Right lobe of liver (tissue), 6 donors: ENCODE measurements around the gene DCAF12. TPM values are rescaled to one million over a fixed set of nuclear protein-coding genes. Genes with fewer than 3 reads are reported as not detected.

ENCODE experiments used
- ATAC-seq, 4 donors: fragments of 200-7000 bp; cut with Tn5 transposase; one replicate each; pipeline ENCODE4 v1.9.1; 2020; ENCODE audit warnings: mild to moderate bottlenecking in 4 of 4, moderate library complexity in 4 of 4
- DNase-seq, 3 donors: peaks; one replicate each; pipeline ENCODE4 v3.0.0-alpha.2; 2020
- H3K27ac ChIP-seq, 3 donors: fragments of 200-600 bp; one replicate each; pipeline ENCODE4 v1.8.0; 2022
- H3K27me3 ChIP-seq, 2 donors: fragments of 200-600 bp; one replicate each; pipeline ENCODE4 v1.8.0; 2022
- H3K36me3 ChIP-seq, 4 donors: fragments of 200-600 bp; sonication (generic) in 1 of 4; one replicate each; pipeline versions ENCODE4 v1.5.1 to v1.8.0; 2017 to 2022; ENCODE audit warnings: control low read depth in 1 of 4
- H3K4me1 ChIP-seq, 4 donors: fragments of 200-600 bp; sonication (generic) in 1 of 4; one replicate each; pipeline versions ENCODE4 v1.5.1 to v1.8.0; 2017 to 2022; ENCODE audit warnings: control low read depth in 1 of 4
- H3K4me3 ChIP-seq, 3 donors: fragments of 200-600 bp; one replicate each; pipeline ENCODE4 v1.8.0; 2022
- H3K9me3 ChIP-seq, 4 donors: fragments of 200-600 bp; sonication (generic) in 1 of 4; one replicate each; pipeline versions ENCODE4 v1.5.1 to v1.8.0; 2017 to 2022; ENCODE audit warnings: control low read depth in 1 of 4
- POLR2A ChIP-seq: fragments of 450-650 bp; IDR thresholded peaks from one replicate; pipeline ENCODE4 v1.6.1; 2017; ENCODE audit warnings: antibody characterized with exemption, mild to moderate bottlenecking
- WGBS: methylation state at CpG from one replicate; pipeline ENCODE4 v1.1.6; 2018; ENCODE audit warnings: low coverage, low lambda C conversion rate; ENCODE audit not compliant: insufficient coverage; ENCODE audit errors: missing lambda C conversion rate; 5-methylcytosine and 5-hydroxymethylcytosine counted together
- intact Hi-C, 2 donors: fragments of 100-400 bp; cut with DNase I; formaldehyde crosslinking; loops; one replicate each; pipeline versions ENCODE4 v1.11.2 to v1.14.1; 2022
- total RNA-seq, 6 experiments: library from RNA; depleted of rRNA in 2 of 6; stranded (reverse); fragments of >200 nt in 2 of 6; fragmentation: NEBNext Ultra II Directional in 3 of 6; extraction: Animal tissue kit (Norgen Biotek cat#: 25700) in 3 of 6; gene quantifications; one replicate each; pipeline versions ENCODE4 v1.1.0 to v1.2.4, GENCODE V29; 2016 to 2023
- TF ChIP-seq, protein P1 (sequence below), 4 donors: fragments of 200-600 bp in 3 of 4; fragments of 450-650 bp in 1 of 4; IDR thresholded peaks; one replicate each; pipeline versions ENCODE4 v1.5.1 to v1.8.0; 2016 to 2022; ENCODE audit warnings: antibody characterized with exemption in 4 of 4, mild to moderate bottlenecking in 2 of 4
- donor health status: DM: no; HTN: yes; CAD: no.
- donor health status: DM: no; HTN: no; CAD: no.
- donor health status: DM: no; HTN: no; CAD: no.
- donor health status: DM: no; HTN: yes; CAD: no.
- donor health status: DM: no; HTN: yes; CAD: no.

DCAF12 gene
- total RNA-seq, 6 experiments from 2014 or later = 14.9 to 21.0 (median 17.5) TPM

DNA sequence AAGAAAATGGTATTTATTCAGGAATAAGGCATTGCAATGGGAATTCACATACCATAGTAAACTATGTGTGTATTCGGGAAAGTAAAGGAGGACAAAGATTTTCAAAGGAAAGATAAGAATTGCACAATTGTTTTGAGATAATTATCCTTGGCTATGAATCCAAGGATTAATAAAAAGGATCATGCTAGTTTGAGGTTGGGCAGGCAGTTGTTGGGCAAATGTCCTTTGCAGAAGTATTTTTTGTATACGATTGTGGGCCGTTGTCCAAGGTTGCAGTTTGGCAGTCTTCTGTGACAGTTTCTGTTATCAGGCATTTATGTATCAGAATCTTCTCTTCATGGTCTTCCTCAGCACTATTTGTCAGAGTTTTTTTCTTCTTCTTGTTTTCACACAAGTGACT, 67.2 kb downstream of the DCAF12 start:
- no peak for TF ChIP-seq POLR2A
- TF ChIP-seq, protein P1, sequence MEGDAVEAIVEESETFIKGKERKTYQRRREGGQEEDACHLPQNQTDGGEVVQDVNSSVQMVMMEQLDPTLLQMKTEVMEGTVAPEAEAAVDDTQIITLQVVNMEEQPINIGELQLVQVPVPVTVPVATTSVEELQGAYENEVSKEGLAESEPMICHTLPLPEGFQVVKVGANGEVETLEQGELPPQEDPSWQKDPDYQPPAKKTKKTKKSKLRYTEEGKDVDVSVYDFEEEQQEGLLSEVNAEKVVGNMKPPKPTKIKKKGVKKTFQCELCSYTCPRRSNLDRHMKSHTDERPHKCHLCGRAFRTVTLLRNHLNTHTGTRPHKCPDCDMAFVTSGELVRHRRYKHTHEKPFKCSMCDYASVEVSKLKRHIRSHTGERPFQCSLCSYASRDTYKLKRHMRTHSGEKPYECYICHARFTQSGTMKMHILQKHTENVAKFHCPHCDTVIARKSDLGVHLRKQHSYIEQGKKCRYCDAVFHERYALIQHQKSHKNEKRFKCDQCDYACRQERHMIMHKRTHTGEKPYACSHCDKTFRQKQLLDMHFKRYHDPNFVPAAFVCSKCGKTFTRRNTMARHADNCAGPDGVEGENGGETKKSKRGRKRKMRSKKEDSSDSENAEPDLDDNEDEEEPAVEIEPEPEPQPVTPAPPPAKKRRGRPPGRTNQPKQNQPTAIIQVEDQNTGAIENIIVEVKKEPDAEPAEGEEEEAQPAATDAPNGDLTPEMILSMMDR (IDR thresholded peaks at IDR 0.05) = no peak
- no peaks in the 10 kb centered on the region for H3K4me1 ChIP-seq
- WGBS = 19% methylated on average over 3 of the region's 3 CpGs
- H3K9me3 ChIP-seq = no peaks in the 10 kb centered on the region
- H3K36me3 ChIP-seq = no peaks in the 10 kb centered on the region
- DNase-seq (no peak), ATAC-seq (no peak)
- no peaks in the 10 kb centered on the region for H3K27me3 ChIP-seq
- H3K4me3 ChIP-seq = no peak overlapping the region
- no peak overlapping the region for H3K27ac ChIP-seq
- intact Hi-C loops = no loop called here

DNA sequence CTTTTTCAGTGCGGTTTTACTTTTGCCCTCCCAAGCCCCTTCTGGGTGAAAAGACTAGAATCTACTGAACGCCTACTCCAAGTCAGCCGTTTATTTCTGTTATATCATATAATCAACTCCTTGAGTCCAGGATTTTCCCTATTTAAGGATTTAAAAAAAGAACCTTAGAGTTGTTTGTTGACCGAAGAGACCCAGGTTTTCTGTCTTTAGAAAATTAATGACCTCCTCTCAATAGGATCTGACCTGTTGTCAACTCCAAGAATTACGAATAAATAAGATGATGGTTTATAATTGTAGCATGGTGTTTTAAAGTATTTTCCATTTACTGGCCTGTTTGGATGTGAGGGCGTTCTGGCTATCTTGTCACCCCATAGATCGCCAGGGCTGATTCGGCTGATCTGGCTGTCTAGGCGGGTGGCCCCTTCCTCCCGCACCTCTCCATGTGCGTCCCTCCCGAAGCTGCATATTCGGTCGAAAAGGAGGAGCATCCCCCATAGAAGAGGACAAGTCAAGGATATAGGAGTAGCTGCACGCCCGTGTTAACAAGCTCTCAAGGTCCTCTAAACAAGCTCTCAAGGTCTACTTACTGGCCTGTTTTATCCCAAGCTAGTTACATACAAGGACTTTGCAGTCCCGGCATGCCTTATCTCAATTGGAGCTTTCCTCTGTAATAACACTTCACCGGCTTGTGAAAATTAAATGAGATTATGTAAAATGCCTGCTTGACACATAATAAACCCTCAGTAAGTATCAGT, 76.7 kb downstream of the DCAF12 start:
- WGBS = 45% methylated on average over 18 of the region's 18 CpGs

DNA sequence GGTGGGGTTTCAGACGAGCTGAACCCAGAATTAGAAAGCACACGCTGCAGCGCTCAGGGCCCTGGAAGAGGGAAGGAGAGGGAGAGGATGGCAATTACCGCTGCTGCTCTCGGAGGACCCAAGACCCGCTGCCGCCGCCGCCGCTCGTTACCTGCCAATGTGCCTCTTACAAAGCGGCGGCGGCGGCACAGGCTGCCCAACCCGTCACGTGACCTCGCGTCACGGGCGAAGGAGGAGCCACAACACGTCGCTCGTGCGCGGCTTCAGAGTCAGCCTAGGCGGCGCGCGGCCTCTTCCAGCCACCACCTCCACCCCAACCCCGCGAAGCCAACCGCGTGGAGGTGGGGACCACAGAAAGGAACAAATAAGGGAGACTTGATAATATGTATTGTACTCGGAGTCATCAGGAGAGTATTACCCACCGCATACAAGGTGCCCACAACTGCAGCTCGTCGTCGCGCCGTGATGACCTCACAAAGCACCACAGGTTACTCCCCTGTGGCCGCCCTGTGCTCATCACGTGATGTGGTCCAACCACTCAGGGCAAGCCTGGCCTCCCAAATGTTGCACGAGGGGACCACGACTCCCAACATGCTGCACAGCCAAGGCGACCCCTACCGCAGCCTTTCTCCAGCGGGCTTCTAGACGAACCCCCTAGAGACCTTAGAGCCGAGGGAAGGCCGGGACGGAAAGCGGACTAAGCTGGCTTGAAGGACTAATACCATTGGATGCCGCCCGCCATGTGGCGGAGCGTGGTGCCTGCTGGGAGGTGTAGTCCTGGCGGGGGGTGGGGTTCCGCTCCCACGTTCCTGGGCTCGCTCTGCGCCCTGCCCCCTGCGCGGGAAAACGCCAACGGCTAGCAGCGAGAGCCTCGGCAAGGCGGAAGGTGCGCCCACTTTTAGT, 77.5 kb downstream of the DCAF12 start, which contains the start of gene UBAP2:
UBAP2 (minus strand) TSS at position 161 of the 903 bp plus-strand sequence. CDS start 31,739 bp downstream, outside the sequence.
- WGBS = 0% methylated on average over 14 of the region's 70 CpGs
- H3K27me3 ChIP-seq = no peaks in the 10 kb centered on the region
- peak; percentile 98 to 99 (median 99) for DNase-seq
- H3K36me3 ChIP-seq = no peaks in the 10 kb centered on the region
- peak within 1 kb of the TSS; percentile 94 to 100 (median 100) for H3K4me3 ChIP-seq
- H3K9me3 ChIP-seq = no peaks in the 10 kb centered on the region
- peak; percentile 97 for TF ChIP-seq POLR2A
- TF ChIP-seq, protein P1 (IDR thresholded peaks at IDR 0.05) = no peak
- peaks cover 0 to 18% (median 3%) of the 10 kb centered on the region in 4 donors for H3K4me1 ChIP-seq
- peak; percentile 92 to 95 (median 93) for ATAC-seq
- H3K27ac ChIP-seq = peak within 1 kb of the TSS; percentile 90 to 97 (median 95)
- intact Hi-C loops = no loop called here

More for the DNA sequence above, 76.7 kb downstream of the DCAF12 start:
- DNase-seq (no peak), ATAC-seq (no peak)
- no peaks in the 10 kb centered on the region for H3K27me3 ChIP-seq
- peak; percentile 13 for TF ChIP-seq POLR2A
- TF ChIP-seq, protein P1 (IDR thresholded peaks at IDR 0.05) = no peak
- intact Hi-C loops = no loop called here
- no peaks in the 10 kb centered on the region for H3K9me3 ChIP-seq
- H3K4me3 ChIP-seq = peak overlapping the region; percentile 94 to 100 (median 100)
- peak overlapping the region; percentile 90 to 97 (median 95) for H3K27ac ChIP-seq
- H3K36me3 ChIP-seq = no peaks in the 10 kb centered on the region
- peaks cover 0 to 18% (median 3%) of the 10 kb centered on the region in 4 donors for H3K4me1 ChIP-seq

DNA sequence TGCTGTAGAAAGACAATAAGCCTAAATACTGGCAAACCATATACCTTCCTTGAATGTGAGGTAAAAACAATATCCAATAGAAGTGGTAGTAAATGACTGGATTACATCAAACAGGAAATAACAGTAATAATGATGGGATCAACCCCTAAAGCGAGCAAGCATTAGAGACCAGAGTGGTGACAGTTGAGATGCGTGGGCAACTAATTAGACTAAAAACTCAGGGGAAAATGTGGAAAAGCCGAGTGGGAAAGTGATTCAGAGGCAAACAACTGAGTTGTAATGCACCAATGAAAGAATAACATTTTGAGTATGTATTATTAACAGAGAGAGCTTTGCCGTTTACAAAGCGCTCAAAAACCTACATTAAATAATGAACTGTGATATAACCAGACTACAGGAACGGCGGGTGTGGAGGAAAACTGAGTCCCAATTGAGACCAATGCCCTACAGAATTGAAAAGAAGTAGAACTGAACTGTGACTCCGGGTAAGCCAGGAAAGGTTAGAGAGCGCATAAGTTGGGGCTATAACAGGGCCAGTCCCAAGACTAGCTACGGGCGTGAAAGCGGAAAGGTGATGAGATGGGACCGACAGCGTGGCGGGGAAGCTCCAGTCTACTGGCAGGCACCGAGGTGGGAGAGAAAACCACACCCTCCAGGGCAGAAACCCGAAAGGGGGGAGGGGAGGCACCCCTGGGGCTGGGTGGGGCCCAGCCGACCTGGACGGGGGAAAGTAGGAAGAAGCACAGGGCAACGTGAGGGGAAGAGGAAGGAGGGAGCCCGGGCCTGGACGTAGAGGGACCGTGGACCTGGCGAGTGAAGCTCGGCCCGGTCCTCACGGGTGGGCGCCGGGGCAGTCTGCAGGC, 78.4 kb downstream of the DCAF12 start:
- Histone ChIP-seq H3K27ac (peak overlapping the region; percentile 90 to 97 (median 95)), H3K36me3 (no peaks in the 10 kb centered on the region), H3K9me3 (no peaks in the 10 kb centered on the region), H3K4me3 (peak overlapping the region; percentile 94 to 100 (median 100)), H3K27me3 (no peaks in the 10 kb centered on the region), H3K4me1 (peaks cover 0 to 18% (median 3%) of the 10 kb centered on the region in 4 donors)
- intact Hi-C loops = no loop called here
- peak in 2 of 3 donors; percentile 59 to 63 for DNase-seq
- peak; percentile 18 to 43 (median 38) for ATAC-seq
- 1% methylated on average over 26 of the region's 29 CpGs for WGBS
- TF ChIP-seq, protein P1 (IDR thresholded peaks at IDR 0.05) = no peak
